ENCODE data around the gene ATP6V1B1. TPM values are rescaled to one million over a fixed set of nuclear protein-coding genes. Genes with fewer than 3 reads are reported as not detected.

The ATP6V1B1 gene
- total RNA-seq, 1 experiment from 2014 or later = not detected

GRCh38 chr2:70948337-70949003 is 12.8 kb downstream of the ATP6V1B1 start:
- ChIA-PET POLR2A (no interaction called here), CTCF (interaction anchor here (0.5 to 8.0 kb wide), 56 partner anchors 9 to 1571 kb away, joined by 3 to 159 read pairs (median 5); partner anchors contain the start of genes ADD2, ANKRD53, ATP6V1B1 and CLEC4F)
- Mint-ChIP-seq H3K27ac (no peak overlapping the region), H3K4me1 (peaks cover 16% of the 10 kb centered on the region), H3K9me3 (no peaks in the 10 kb centered on the region), H3K36me3 (no peaks in the 10 kb centered on the region), H3K27me3 (ENCODE audit: low read depth) (peaks cover 57% of the 10 kb centered on the region), H3K4me3 (peak overlapping the region; percentile 62)
- peak; percentile 85 for DNase-seq (ENCODE audit: low spot score)
- peak; percentile 91 for ATAC-seq
- TF ChIP-seq, protein P1, sequence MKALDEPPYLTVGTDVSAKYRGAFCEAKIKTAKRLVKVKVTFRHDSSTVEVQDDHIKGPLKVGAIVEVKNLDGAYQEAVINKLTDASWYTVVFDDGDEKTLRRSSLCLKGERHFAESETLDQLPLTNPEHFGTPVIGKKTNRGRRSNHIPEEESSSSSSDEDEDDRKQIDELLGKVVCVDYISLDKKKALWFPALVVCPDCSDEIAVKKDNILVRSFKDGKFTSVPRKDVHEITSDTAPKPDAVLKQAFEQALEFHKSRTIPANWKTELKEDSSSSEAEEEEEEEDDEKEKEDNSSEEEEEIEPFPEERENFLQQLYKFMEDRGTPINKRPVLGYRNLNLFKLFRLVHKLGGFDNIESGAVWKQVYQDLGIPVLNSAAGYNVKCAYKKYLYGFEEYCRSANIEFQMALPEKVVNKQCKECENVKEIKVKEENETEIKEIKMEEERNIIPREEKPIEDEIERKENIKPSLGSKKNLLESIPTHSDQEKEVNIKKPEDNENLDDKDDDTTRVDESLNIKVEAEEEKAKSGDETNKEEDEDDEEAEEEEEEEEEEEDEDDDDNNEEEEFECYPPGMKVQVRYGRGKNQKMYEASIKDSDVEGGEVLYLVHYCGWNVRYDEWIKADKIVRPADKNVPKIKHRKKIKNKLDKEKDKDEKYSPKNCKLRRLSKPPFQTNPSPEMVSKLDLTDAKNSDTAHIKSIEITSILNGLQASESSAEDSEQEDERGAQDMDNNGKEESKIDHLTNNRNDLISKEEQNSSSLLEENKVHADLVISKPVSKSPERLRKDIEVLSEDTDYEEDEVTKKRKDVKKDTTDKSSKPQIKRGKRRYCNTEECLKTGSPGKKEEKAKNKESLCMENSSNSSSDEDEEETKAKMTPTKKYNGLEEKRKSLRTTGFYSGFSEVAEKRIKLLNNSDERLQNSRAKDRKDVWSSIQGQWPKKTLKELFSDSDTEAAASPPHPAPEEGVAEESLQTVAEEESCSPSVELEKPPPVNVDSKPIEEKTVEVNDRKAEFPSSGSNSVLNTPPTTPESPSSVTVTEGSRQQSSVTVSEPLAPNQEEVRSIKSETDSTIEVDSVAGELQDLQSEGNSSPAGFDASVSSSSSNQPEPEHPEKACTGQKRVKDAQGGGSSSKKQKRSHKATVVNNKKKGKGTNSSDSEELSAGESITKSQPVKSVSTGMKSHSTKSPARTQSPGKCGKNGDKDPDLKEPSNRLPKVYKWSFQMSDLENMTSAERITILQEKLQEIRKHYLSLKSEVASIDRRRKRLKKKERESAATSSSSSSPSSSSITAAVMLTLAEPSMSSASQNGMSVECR (CRISPR knock-in tag; IDR thresholded peaks at IDR 0.05; ENCODE audit: borderline replicate concordance) = no peak
- TF ChIP-seq, protein P2, sequence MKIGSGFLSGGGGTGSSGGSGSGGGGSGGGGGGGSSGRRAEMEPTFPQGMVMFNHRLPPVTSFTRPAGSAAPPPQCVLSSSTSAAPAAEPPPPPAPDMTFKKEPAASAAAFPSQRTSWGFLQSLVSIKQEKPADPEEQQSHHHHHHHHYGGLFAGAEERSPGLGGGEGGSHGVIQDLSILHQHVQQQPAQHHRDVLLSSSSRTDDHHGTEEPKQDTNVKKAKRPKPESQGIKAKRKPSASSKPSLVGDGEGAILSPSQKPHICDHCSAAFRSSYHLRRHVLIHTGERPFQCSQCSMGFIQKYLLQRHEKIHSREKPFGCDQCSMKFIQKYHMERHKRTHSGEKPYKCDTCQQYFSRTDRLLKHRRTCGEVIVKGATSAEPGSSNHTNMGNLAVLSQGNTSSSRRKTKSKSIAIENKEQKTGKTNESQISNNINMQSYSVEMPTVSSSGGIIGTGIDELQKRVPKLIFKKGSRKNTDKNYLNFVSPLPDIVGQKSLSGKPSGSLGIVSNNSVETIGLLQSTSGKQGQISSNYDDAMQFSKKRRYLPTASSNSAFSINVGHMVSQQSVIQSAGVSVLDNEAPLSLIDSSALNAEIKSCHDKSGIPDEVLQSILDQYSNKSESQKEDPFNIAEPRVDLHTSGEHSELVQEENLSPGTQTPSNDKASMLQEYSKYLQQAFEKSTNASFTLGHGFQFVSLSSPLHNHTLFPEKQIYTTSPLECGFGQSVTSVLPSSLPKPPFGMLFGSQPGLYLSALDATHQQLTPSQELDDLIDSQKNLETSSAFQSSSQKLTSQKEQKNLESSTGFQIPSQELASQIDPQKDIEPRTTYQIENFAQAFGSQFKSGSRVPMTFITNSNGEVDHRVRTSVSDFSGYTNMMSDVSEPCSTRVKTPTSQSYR (CRISPR knock-in tag; IDR thresholded peaks at IDR 0.05) = no peak
- TF ChIP-seq, protein P3, sequence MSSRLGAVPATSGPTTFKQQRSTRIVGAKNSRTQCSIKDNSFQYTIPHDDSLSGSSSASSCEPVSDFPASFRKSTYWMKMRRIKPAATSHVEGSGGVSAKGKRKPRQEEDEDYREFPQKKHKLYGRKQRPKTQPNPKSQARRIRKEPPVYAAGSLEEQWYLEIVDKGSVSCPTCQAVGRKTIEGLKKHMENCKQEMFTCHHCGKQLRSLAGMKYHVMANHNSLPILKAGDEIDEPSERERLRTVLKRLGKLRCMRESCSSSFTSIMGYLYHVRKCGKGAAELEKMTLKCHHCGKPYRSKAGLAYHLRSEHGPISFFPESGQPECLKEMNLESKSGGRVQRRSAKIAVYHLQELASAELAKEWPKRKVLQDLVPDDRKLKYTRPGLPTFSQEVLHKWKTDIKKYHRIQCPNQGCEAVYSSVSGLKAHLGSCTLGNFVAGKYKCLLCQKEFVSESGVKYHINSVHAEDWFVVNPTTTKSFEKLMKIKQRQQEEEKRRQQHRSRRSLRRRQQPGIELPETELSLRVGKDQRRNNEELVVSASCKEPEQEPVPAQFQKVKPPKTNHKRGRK (CRISPR knock-in tag; IDR thresholded peaks at IDR 0.05; ENCODE audit: borderline replicate concordance) = no peak
- TF ChIP-seq, protein P4, sequence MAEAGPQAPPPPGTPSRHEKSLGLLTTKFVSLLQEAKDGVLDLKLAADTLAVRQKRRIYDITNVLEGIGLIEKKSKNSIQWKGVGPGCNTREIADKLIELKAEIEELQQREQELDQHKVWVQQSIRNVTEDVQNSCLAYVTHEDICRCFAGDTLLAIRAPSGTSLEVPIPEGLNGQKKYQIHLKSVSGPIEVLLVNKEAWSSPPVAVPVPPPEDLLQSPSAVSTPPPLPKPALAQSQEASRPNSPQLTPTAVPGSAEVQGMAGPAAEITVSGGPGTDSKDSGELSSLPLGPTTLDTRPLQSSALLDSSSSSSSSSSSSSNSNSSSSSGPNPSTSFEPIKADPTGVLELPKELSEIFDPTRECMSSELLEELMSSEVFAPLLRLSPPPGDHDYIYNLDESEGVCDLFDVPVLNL (CRISPR knock-in tag; IDR thresholded peaks at IDR 0.05; ENCODE audit: borderline replicate concordance, low read depth) = no peak
- TF ChIP-seq RORB (CRISPR knock-in tag; IDR thresholded peaks at IDR 0.05) (no peak), ZNF317 (CRISPR knock-in tag; IDR thresholded peaks at IDR 0.05; ENCODE audit: borderline replicate concordance, low read depth) (no peak), ZNF263 (CRISPR knock-in tag; IDR thresholded peaks at IDR 0.05; ENCODE audit: low read depth) (peak; percentile 72; the same call in 1 of the 2 replicates), ZNF396 (CRISPR knock-in tag; IDR thresholded peaks at IDR 0.05; ENCODE audit: borderline replicate concordance) (no peak), ZNF423 (CRISPR knock-in tag; IDR thresholded peaks at IDR 0.05) (no peak), ZNF671 (CRISPR knock-in tag; IDR thresholded peaks at IDR 0.05) (no peak), HMGXB4 (CRISPR knock-in tag; IDR thresholded peaks at IDR 0.05) (peak; percentile 59; the same call in 1 of the 2 replicates), SMAD3 (CRISPR knock-in tag; IDR thresholded peaks at IDR 0.05; ENCODE audit: borderline replicate concordance) (no peak), USF1 (CRISPR knock-in tag; IDR thresholded peaks at IDR 0.05) (no peak), ZNF425 (CRISPR knock-in tag; conservative IDR thresholded peaks at IDR 0.05) (no peak), E2F1 (CRISPR knock-in tag; IDR thresholded peaks at IDR 0.05) (no peak), FOXK1 (CRISPR knock-in tag; IDR thresholded peaks at IDR 0.05) (no peak), NFATC4 (CRISPR knock-in tag; IDR thresholded peaks at IDR 0.05) (no peak)
- TF ChIP-seq, protein P5, sequence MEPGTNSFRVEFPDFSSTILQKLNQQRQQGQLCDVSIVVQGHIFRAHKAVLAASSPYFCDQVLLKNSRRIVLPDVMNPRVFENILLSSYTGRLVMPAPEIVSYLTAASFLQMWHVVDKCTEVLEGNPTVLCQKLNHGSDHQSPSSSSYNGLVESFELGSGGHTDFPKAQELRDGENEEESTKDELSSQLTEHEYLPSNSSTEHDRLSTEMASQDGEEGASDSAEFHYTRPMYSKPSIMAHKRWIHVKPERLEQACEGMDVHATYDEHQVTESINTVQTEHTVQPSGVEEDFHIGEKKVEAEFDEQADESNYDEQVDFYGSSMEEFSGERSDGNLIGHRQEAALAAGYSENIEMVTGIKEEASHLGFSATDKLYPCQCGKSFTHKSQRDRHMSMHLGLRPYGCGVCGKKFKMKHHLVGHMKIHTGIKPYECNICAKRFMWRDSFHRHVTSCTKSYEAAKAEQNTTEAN (CRISPR knock-in tag; IDR thresholded peaks at IDR 0.05) = no peak
